ENCODE results near the gene FRMD4A. TPM values are rescaled to one million over a fixed set of nuclear protein-coding genes. Genes with fewer than 3 reads are reported as not detected.

Gene FRMD4A
- total RNA-seq, 2 experiments from 2014 or later, result 0.17 TPM; not detected in 1

- Histone ChIP-seq H3K36me3 (ENCODE audit: insufficient read depth, low read length) (no peaks in the 10 kb centered on the region), H3K9me3 (ENCODE audit: low read length) (no peaks in the 10 kb centered on the region), H3K4me2 (ENCODE audit: low read length) (no peak overlapping the region), H4K20me1 (ENCODE audit: insufficient read depth, low read length) (no peaks in the 10 kb centered on the region), H3K79me2 (ENCODE audit: insufficient read depth, low read depth, low read length) (no peaks in the 10 kb centered on the region), H3K4me1 (ENCODE audit: insufficient read depth, low read length, poor library complexity, severe bottlenecking) (no peaks in the 10 kb centered on the region), H2AFZ (ENCODE audit: low read length) (no peak overlapping the region), H3K9me2 (ENCODE audit: insufficient read depth, low read length) (no peaks in the 10 kb centered on the region), H3K27ac (ENCODE audit: low read depth, low read length, poor library complexity, severe bottlenecking) (no peak overlapping the region), H3K4me3 (ENCODE audit: low read depth, low read length, poor library complexity, severe bottlenecking) (no peak overlapping the region)
- TF ChIP-seq EZH2phosphoT487 (IDR thresholded peaks at IDR 0.05; ENCODE audit: borderline replicate concordance, low read depth, low read length), result no peak
- CTCF ChIA-PET (ENCODE audit: unreplicated experiment), result interaction anchor here (0.6 kb wide), 1 partner anchor 326 kb away, joined by 3 read pairs; no protein-coding TSS in a partner anchor
- no TSS peak for BruUV-seq (replicated peaks)
- no peak for DNase-seq (ENCODE audit: low spot score)
- intact Hi-C loops (cut with micrococcal nuclease; ENCODE audit: unreplicated experiment), result no loop called here
- POLR2A ChIA-PET, result no interaction called here
These were observed 203.9 kb downstream of the FRMD4A start for GRCh38 chr10:14126697-14127440.

DNA sequence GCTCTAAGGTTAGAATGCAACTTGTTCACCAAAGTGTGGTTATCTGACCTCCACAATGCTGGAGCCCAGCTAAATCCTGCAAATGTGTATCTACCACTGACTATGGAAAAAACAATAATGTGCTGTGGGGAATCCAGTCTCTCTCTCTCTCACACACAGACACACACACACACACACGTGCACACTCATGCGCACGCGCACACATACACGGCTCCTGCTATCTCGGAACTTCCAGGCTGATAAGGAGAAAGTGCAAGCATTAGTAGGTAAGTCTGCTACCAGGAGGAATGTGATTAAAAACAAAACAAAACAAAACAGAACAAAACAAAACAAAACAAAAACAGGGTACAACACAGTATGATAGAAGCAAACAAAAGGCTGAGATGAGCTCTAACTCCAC lies 205.2 kb downstream of the FRMD4A start:
- Histone ChIP-seq H3K27ac (ENCODE audit: low read depth, low read length, poor library complexity, severe bottlenecking) (no peak overlapping the region), H3K9me3 (ENCODE audit: low read length) (no peaks in the 10 kb centered on the region), H3K4me3 (ENCODE audit: low read depth, low read length, poor library complexity, severe bottlenecking) (no peak overlapping the region), H4K20me1 (ENCODE audit: insufficient read depth, low read length) (no peaks in the 10 kb centered on the region), H3K4me2 (ENCODE audit: low read length) (no peak overlapping the region), H2AFZ (ENCODE audit: low read length) (no peak overlapping the region), H3K36me3 (ENCODE audit: insufficient read depth, low read length) (no peaks in the 10 kb centered on the region), H3K9me2 (ENCODE audit: insufficient read depth, low read length) (no peaks in the 10 kb centered on the region), H3K4me1 (ENCODE audit: insufficient read depth, low read length, poor library complexity, severe bottlenecking) (no peaks in the 10 kb centered on the region), H3K79me2 (ENCODE audit: insufficient read depth, low read depth, low read length) (no peaks in the 10 kb centered on the region)
- BruUV-seq (replicated peaks), result no TSS peak
- CTCF ChIA-PET (ENCODE audit: unreplicated experiment), result no interaction called here
- TF ChIP-seq, protein P1, sequence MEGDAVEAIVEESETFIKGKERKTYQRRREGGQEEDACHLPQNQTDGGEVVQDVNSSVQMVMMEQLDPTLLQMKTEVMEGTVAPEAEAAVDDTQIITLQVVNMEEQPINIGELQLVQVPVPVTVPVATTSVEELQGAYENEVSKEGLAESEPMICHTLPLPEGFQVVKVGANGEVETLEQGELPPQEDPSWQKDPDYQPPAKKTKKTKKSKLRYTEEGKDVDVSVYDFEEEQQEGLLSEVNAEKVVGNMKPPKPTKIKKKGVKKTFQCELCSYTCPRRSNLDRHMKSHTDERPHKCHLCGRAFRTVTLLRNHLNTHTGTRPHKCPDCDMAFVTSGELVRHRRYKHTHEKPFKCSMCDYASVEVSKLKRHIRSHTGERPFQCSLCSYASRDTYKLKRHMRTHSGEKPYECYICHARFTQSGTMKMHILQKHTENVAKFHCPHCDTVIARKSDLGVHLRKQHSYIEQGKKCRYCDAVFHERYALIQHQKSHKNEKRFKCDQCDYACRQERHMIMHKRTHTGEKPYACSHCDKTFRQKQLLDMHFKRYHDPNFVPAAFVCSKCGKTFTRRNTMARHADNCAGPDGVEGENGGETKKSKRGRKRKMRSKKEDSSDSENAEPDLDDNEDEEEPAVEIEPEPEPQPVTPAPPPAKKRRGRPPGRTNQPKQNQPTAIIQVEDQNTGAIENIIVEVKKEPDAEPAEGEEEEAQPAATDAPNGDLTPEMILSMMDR (conservative IDR thresholded peaks at IDR 0.05; ENCODE audit: low read length), result no peak
- TF ChIP-seq EZH2phosphoT487 (IDR thresholded peaks at IDR 0.05; ENCODE audit: borderline replicate concordance, low read depth, low read length), result no peak
- intact Hi-C loops (cut with micrococcal nuclease; ENCODE audit: unreplicated experiment), result no loop called here
- DNase-seq (ENCODE audit: low spot score), result no peak
- POLR2A ChIA-PET, result interaction anchor here (0.7 kb wide), 1 partner anchor 1134 kb away, joined by 7 read pairs; no protein-coding TSS in a partner anchor

DNA sequence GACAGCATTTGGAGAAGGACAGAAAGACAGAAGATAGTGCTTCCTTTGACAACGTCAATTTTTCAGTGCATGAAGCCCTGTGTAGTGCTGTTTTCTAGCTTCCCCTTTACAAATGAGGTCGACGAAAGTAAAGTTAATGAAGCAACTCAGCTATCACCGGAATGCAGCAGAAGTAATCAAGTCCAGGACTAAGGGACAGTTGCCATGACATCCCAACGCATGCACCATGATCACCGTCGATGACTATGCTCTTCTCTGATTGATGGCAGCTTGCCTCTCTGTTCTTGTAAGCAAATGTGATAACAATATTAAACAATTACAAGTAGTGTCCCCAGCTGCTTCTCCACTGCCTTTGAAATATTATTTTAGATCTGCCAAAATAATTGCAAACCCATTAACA lies 205.8 kb downstream of the FRMD4A start:
- no peak for TF ChIP-seq EZH2phosphoT487 (IDR thresholded peaks at IDR 0.05; ENCODE audit: borderline replicate concordance, low read depth, low read length)
- TF ChIP-seq, protein P1 (conservative IDR thresholded peaks at IDR 0.05; ENCODE audit: low read length), result no peak
- no peaks in the 10 kb centered on the region for H3K9me2 ChIP-seq (ENCODE audit: insufficient read depth, low read length)

More for the DNA sequence above, 205.8 kb downstream of the FRMD4A start:
- no peaks in the 10 kb centered on the region for H3K9me3 ChIP-seq (ENCODE audit: low read length)
- no peak overlapping the region for H3K4me2 ChIP-seq (ENCODE audit: low read length)
- no peak overlapping the region for H3K27ac ChIP-seq (ENCODE audit: low read depth, low read length, poor library complexity, severe bottlenecking)
- no TSS peak for BruUV-seq (replicated peaks)
- no peaks in the 10 kb centered on the region for H3K4me1 ChIP-seq (ENCODE audit: insufficient read depth, low read length, poor library complexity, severe bottlenecking)
- H3K36me3 ChIP-seq (ENCODE audit: insufficient read depth, low read length), result no peaks in the 10 kb centered on the region
- intact Hi-C loops (cut with micrococcal nuclease; ENCODE audit: unreplicated experiment), result no loop called here
- H3K4me3 ChIP-seq (ENCODE audit: low read depth, low read length, poor library complexity, severe bottlenecking), result no peak overlapping the region
- no peak for DNase-seq (ENCODE audit: low spot score)
- H3K79me2 ChIP-seq (ENCODE audit: insufficient read depth, low read depth, low read length), result no peaks in the 10 kb centered on the region
- H4K20me1 ChIP-seq (ENCODE audit: insufficient read depth, low read length), result no peaks in the 10 kb centered on the region
- H2AFZ ChIP-seq (ENCODE audit: low read length), result no peak overlapping the region
- CTCF ChIA-PET (ENCODE audit: unreplicated experiment), result no interaction called here
- POLR2A ChIA-PET, result no interaction called here
